HepG2 (cell line): ENCODE data around the gene FSD2.

Experiments used
- EP300 ChIP-seq, 3 experiments: sonication (generic) in 1 of 3; formaldehyde crosslinking in 1 of 3; IDR thresholded peaks; 2 replicates each; pipeline versions ENCODE4 v1.5.1 to v1.6.1; 2011 to 2020; ENCODE audit warnings: low read depth in 2 of 3, low read length in 2 of 3, borderline replicate concordance in 1 of 3, improper control_type of control experiment in 1 of 3, mild to moderate bottlenecking in 1 of 3, missing genetic modification reagents in 1 of 3, moderate library complexity in 1 of 3
- TF ChIP-seq, protein P1 (sequence below): sonication (generic); formaldehyde crosslinking; conservative IDR thresholded peaks from 2 replicates; pipeline ENCODE4 v1.8.0; 2022; ENCODE audit warnings: low read depth, missing genetic modification reagents

DNA sequence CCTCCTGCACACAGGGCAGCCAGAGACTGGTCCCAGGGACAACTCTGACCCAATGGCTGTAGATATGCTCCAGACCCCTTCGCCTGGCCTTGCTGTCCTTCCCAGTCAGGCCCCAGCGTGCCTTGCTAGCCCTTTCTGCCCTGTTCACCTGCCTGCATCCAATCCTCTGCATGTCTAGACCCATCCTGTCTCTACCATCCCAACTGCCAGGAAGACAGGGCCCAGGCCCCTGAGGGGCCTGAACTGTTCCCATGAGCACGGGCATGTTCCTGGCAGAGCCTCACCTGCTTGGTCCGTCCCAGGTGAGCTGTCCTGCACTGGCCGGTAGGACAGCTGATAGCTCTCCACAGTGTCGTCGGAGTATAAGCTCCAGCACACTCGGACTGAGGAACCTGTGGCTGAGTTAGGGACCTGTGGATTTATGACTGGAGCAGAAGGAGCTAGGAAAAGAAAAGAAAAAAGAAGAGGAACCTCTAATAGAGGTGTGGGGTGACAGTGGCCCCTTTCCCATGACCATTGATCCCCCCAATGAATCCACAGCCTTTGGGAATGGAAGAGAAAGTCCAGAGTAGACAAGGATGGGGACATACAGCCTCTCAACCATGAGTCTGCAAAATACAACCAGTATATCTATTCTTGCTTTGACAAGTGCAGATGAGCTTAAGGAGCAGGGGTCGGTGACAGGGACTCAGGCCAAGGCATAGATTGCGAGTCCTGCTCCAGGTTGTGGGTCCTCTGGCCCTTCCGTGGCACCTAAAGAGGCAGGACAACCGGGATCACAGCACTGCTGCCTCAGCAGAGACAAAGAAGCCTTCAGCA is 33.9 kb downstream of the FSD2 start:
- TF ChIP-seq, protein P1, sequence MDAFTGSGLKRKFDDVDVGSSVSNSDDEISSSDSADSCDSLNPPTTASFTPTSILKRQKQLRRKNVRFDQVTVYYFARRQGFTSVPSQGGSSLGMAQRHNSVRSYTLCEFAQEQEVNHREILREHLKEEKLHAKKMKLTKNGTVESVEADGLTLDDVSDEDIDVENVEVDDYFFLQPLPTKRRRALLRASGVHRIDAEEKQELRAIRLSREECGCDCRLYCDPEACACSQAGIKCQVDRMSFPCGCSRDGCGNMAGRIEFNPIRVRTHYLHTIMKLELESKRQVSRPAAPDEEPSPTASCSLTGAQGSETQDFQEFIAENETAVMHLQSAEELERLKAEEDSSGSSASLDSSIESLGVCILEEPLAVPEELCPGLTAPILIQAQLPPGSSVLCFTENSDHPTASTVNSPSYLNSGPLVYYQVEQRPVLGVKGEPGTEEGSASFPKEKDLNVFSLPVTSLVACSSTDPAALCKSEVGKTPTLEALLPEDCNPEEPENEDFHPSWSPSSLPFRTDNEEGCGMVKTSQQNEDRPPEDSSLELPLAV, result no peak
- TF ChIP-seq EP300 (IDR thresholded peaks at IDR 0.05; ENCODE audit: low read depth in 2 of 2, low read length in 2 of 2) (no peak), EP300 (CRISPR knock-in tag; IDR thresholded peaks at IDR 0.05; ENCODE audit: borderline replicate concordance) (no peak)
